H1 (cell line): Measurements from ENCODE around the gene GPR171. TPM values are rescaled to one million over a fixed set of nuclear protein-coding genes. Genes with fewer than 3 reads are reported as not detected.

Experiments used
- BCL11A ChIP-seq, 2 experiments: IDR thresholded peaks; one replicate each; pipeline ENCODE4 v1.6.1; 2011; ENCODE audit warnings: low read depth in 2 of 2, low read length in 2 of 2, mild to moderate bottlenecking in 2 of 2
- EP300 ChIP-seq, 2 experiments: IDR thresholded peaks; 1 replicate in 1 of 2; 2 replicates in 1 of 2; pipeline ENCODE4 v1.6.1; 2011 to 2012; ENCODE audit warnings: low read depth in 2 of 2, low read length in 2 of 2, mild to moderate bottlenecking in 2 of 2, borderline replicate concordance in 1 of 2, inconsistent platforms in 1 of 2, moderate library complexity in 1 of 2
- JUN ChIP-seq: IDR thresholded peaks from 2 replicates; pipeline ENCODE4 v1.6.1; 2011; ENCODE audit warnings: low read depth, mild to moderate bottlenecking, improper control_type of control experiment, low read length
- MAX ChIP-seq: IDR thresholded peaks from 2 replicates; pipeline ENCODE4 v1.6.1; 2012; ENCODE audit warnings: inconsistent platforms
- NANOG ChIP-seq: IDR thresholded peaks from 2 replicates; pipeline ENCODE4 v1.6.1; 2011; ENCODE audit warnings: low read length, low read depth, mild to moderate bottlenecking, inconsistent platforms; ENCODE audit not compliant: insufficient read depth, poor library complexity, severe bottlenecking
- RAD21 ChIP-seq, 2 experiments: IDR thresholded peaks in 1 of 2; conservative IDR thresholded peaks in 1 of 2; 2 replicates each; pipeline ENCODE4 v1.6.1; 2011; ENCODE audit warnings: low read depth in 2 of 2, low read length in 2 of 2, improper control_type of control experiment in 1 of 2, inconsistent platforms in 1 of 2, mild to moderate bottlenecking in 1 of 2, moderate library complexity in 1 of 2
- SP4 ChIP-seq: IDR thresholded peaks from 2 replicates; pipeline ENCODE4 v1.6.1; 2012; ENCODE audit warnings: low read length, inconsistent platforms
- TCF12 ChIP-seq: IDR thresholded peaks from 2 replicates; pipeline ENCODE4 v1.6.1; 2011; ENCODE audit warnings: low read depth, mild to moderate bottlenecking, low read length
- YY1 ChIP-seq: IDR thresholded peaks from 2 replicates; pipeline ENCODE4 v1.6.1; 2011; ENCODE audit warnings: low read depth, mild to moderate bottlenecking, low read length
- polyA plus RNA-seq, 7 experiments: library from polyadenylated mRNA; depleted of rRNA in 3 of 7; stranded (reverse) in 5 of 7; unstranded in 2 of 7; fragments of >200 nt in 5 of 7; fragments of 200-250 nt in 2 of 7; gene quantifications; 1 replicate in 5 of 7; 2 replicates in 1 of 7; 4 replicates in 1 of 7; pipeline versions ENCODE4 v1.2.1 to v1.2.3, GENCODE V29; 2011 to 2013; ENCODE audit warnings: missing spikeins in 2 of 7, mixed read lengths in 2 of 7
- total RNA-seq: library from RNA; stranded (reverse); fragmentation: NEBNext Ultra II Directional; extraction: Animal tissue kit (Norgen Biotek cat#: 25700); gene quantifications from 2 replicates; pipeline ENCODE4 v1.2.1, GENCODE V29; 2021

GPR171 gene
- total and polyA plus RNA-seq, 2 of the 8 experiments (the other 6 are each of a cell fraction or from before 2014, with no cell fraction given) = not detected

- TF ChIP-seq MAX = no peak
- no peak for TF ChIP-seq NANOG
- TF ChIP-seq JUN = no peak
- no peak for TF ChIP-seq TCF12
- no peak for TF ChIP-seq EP300 (IDR thresholded peaks at IDR 0.05; ENCODE audit: borderline replicate concordance in 1 of 2, low read depth in 2 of 2, low read length in 2 of 2)
- no peak for TF ChIP-seq BCL11A (IDR thresholded peaks at IDR 0.05; ENCODE audit: low read depth in 2 of 2, low read length in 2 of 2)
- TF ChIP-seq RAD21 (IDR thresholded peaks at IDR 0.05 in 1 of 2, conservative IDR thresholded peaks at IDR 0.05 in 1 of 2; ENCODE audit: low read depth in 2 of 2, low read length in 2 of 2) = no peak
- no peak for TF ChIP-seq YY1
- no peak for TF ChIP-seq SP4
These were observed 10.1 kb upstream of the GPR171 start (continued) for GRCh38 chr3:151213151-151213550.
